ENCODE results near the gene RUSC2. TPM values are rescaled to one million over a fixed set of nuclear protein-coding genes. Genes with fewer than 3 reads are reported as not detected.

Gene RUSC2
- total and polyA plus RNA-seq, 2 of the 13 experiments (the other 11 are each of a cell fraction or from before 2014, with no cell fraction given), result 2.8 to 3.3 TPM

- TF ChIP-seq ZBTB14 (CRISPR knock-in tag; IDR thresholded peaks at IDR 0.05), result no peak
- TF ChIP-seq HNRNPLL (IDR thresholded peaks at IDR 0.05; ENCODE audit: low read depth, low read length, poor library complexity, severe bottlenecking), result no peak
- no peak; the same call in 1 of the 2 replicates for TF ChIP-seq HOXA3 (CRISPR knock-in tag; IDR thresholded peaks at IDR 0.05)
- TF ChIP-seq ATF7-NPFF (CRISPR knock-in tag; IDR thresholded peaks at IDR 0.05; ENCODE audit: low read depth), result no peak
- no peak for TF ChIP-seq DBP (CRISPR knock-in tag; IDR thresholded peaks at IDR 0.05; ENCODE audit: not compliant biosample characterization)
- TF ChIP-seq ZKSCAN5 (CRISPR knock-in tag; IDR thresholded peaks at IDR 0.05), result no peak
- TF ChIP-seq ZKSCAN1 (IDR thresholded peaks at IDR 0.05; ENCODE audit: low read length), result no peak
- no peak for TF ChIP-seq HHEX (CRISPR knock-in tag; IDR thresholded peaks at IDR 0.05)
- TF ChIP-seq CEBPB (IDR thresholded peaks at IDR 0.05; ENCODE audit: borderline replicate concordance, low read depth, low read length), result peak; percentile 15; the same call in 1 of the 2 replicates
- 0 out of 2 replicates have a peak, but pooled peaks have one; percentile 70 for TF ChIP-seq JUN (CRISPR knock-in tag; IDR thresholded peaks at IDR 0.05)
- TF ChIP-seq GATAD1 (CRISPR knock-in tag; IDR thresholded peaks at IDR 0.05), result no peak
- TF ChIP-seq ZNF619 (CRISPR knock-in tag; IDR thresholded peaks at IDR 0.05), result no peak
- 0 out of 2 replicates have a peak, but pooled peaks have one; percentile 22 for TF ChIP-seq BCL6 (CRISPR knock-in tag; IDR thresholded peaks at IDR 0.05)
- TF ChIP-seq ETV6 (CRISPR knock-in tag; conservative IDR thresholded peaks at IDR 0.05), result no peak
- no peak; the same call in 1 of the 2 replicates for TF ChIP-seq ZNF792 (CRISPR knock-in tag; IDR thresholded peaks at IDR 0.05)
- TF ChIP-seq TAF1 (CRISPR knock-in tag; IDR thresholded peaks at IDR 0.05), result no peak
- TF ChIP-seq DZIP1 (CRISPR knock-in tag; IDR thresholded peaks at IDR 0.05), result no peak
- TF ChIP-seq ZMYM4 (CRISPR knock-in tag; IDR thresholded peaks at IDR 0.05), result peak; percentile 39; the same call in 1 of the 2 replicates
- no peak for TF ChIP-seq MED8 (CRISPR knock-in tag; IDR thresholded peaks at IDR 0.05; ENCODE audit: insufficient replicate concordance)
- no peak for TF ChIP-seq SRSF9 (IDR thresholded peaks at IDR 0.05; ENCODE audit: borderline replicate concordance, insufficient read depth, low read depth, low read length, poor library complexity, severe bottlenecking)
- TF ChIP-seq ATF2 (CRISPR knock-in tag; IDR thresholded peaks at IDR 0.05), result no peak
These were observed 21.0 kb downstream of the RUSC2 start (continued) for GRCh38 chr9:35510754-35511428.
